GM13976 (cell line): ENCODE measurements around the gene USP36.
"Not testable (repeated sequence)": the region's sequence is repeated elsewhere in the genome, so short reads cannot be mapped to it uniquely, and the experiment has no call there.

Source experiments
- DNase-seq: peaks from one replicate; pipeline ENCODE4 v3.0.0; 2012; ENCODE audit warnings: low spot score
- CTCF ChIP-seq: IDR thresholded peaks from 2 replicates; pipeline ENCODE4 v1.5.1; 2012; ENCODE audit warnings: borderline replicate concordance, mild to moderate bottlenecking; ENCODE audit not compliant: insufficient read depth; ENCODE audit errors: extremely low read depth, missing control alignments, control extremely low read depth
- in situ Hi-C: fragments of 300-500 bp; cut with MboI; formaldehyde crosslinking; loops from one replicate; pipeline ENCODE4 v1.12.0; 2022; ENCODE audit warnings: low sequenced_read_pairs, mixed read lengths, inconsistent platforms; ENCODE audit not compliant: unreplicated experiment

The USP36 gene

GRCh38 chr17:78840780-78841611 is at the start of gene USP36:
USP36 (minus strand) TSS chr17:78840814; CDS start chr17:78836363, 4,451 bp downstream.
- in situ Hi-C loops = no loop called here
- no peak for TF ChIP-seq CTCF
- peak; percentile 99 for DNase-seq

- DNase-seq, in situ Hi-C loops: not testable (repeated sequence)
Measured at GRCh38 chr17:78890096-78890495, 49.5 kb upstream of the USP36 start.

GRCh38 chr17:78889531-78889930 is 48.9 kb upstream of the USP36 start:
- in situ Hi-C loops = no loop called here
- peak; percentile 74 for DNase-seq
- TF ChIP-seq CTCF = no peak

- no peak for DNase-seq
- no peak for TF ChIP-seq CTCF
- in situ Hi-C loops = no loop called here
Measured at GRCh38 chr17:78888941-78889518, 48.4 kb upstream of the USP36 start.

GRCh38 chr17:78886954-78887353 is 46.3 kb upstream of the USP36 start:
- TF ChIP-seq CTCF = no peak
- in situ Hi-C loops = no loop called here

GRCh38 chr17:78885956-78886355 is 45.3 kb upstream of the USP36 start:
- TF ChIP-seq CTCF = no peak
- in situ Hi-C loops = no loop called here
- DNase-seq = no peak

More at GRCh38 chr17:78886954-78887353, 46.3 kb upstream of the USP36 start:
- DNase-seq = no peak
